Stimulated activated effector memory CD8-positive, alpha-beta T cell treated with anti-CD3 and anti-CD28 coated beads, Interleukin-12 subunit alpha, Interleukin-12 subunit beta, amount 100 ng/mL, for 72 hours (primary cell): Measurements from ENCODE around the gene PTGES3L.
"Not testable (repeated sequence)": the region's sequence is repeated elsewhere in the genome, so short reads cannot be mapped to it uniquely, and the experiment has no call there.

Experiments used
- ATAC-seq: fragments of 150-1000 bp; cut with Tn5 transposase; 2 replicates; pipeline ENCODE4 v1.10.0; 2021
- DNase-seq, 2 donors: peaks; one replicate each; pipeline ENCODE4 v3.0.0; 2021 to 2022; ENCODE audit warnings: low spot score in 2 of 2
- H3K27ac Mint-ChIP-seq: one replicate; pipeline ENCODE4 v1.8.0; 2022; ENCODE audit warnings: mild to moderate bottlenecking, mixed read lengths
- H3K36me3 Mint-ChIP-seq: one replicate; pipeline ENCODE4 v1.8.0; 2022; ENCODE audit warnings: mild to moderate bottlenecking, mixed read lengths
- H3K4me1 Mint-ChIP-seq: one replicate; pipeline ENCODE4 v1.8.0; 2022; ENCODE audit warnings: mixed read lengths
- H3K4me3 Mint-ChIP-seq: one replicate; pipeline ENCODE4 v1.8.0; 2022; ENCODE audit warnings: mild to moderate bottlenecking, mixed read lengths
- H3K9me3 Mint-ChIP-seq: one replicate; pipeline ENCODE4 v1.8.0; 2022; ENCODE audit warnings: mixed read lengths

Gene PTGES3L

GRCh38 chr17:42920922-42921321, 59.0 kb downstream of the PTGES3L start:
- Mint-ChIP-seq H3K4me1 (no peaks in the 10 kb centered on the region), H3K4me3 (no peak overlapping the region), H3K36me3 (no peaks in the 10 kb centered on the region), H3K9me3 (no peaks in the 10 kb centered on the region), H3K27ac (no peak overlapping the region)
- ATAC-seq (no peak), DNase-seq (no peak)

- DNase-seq (no peak), ATAC-seq (no peak)
- H3K9me3 Mint-ChIP-seq, result no peaks in the 10 kb centered on the region
- no peak overlapping the region for H3K27ac Mint-ChIP-seq
- no peaks in the 10 kb centered on the region for H3K36me3 Mint-ChIP-seq
- no peak overlapping the region for H3K4me3 Mint-ChIP-seq
- H3K4me1 Mint-ChIP-seq, result no peaks in the 10 kb centered on the region
Observed at GRCh38 chr17:42920106-42920900, 59.6 kb downstream of the PTGES3L start.

- not testable (repeated sequence) for H3K36me3 Mint-ChIP-seq, H3K4me1 Mint-ChIP-seq
Observed at GRCh38 chr17:42919522-42920077, 60.3 kb downstream of the PTGES3L start.

GRCh38 chr17:42918902-42919521, 60.9 kb downstream of the PTGES3L start:
- no peak overlapping the region for H3K4me3 Mint-ChIP-seq
- no peaks in the 10 kb centered on the region for H3K36me3 Mint-ChIP-seq
- DNase-seq (no peak), ATAC-seq (no peak)
- H3K27ac Mint-ChIP-seq, result no peak overlapping the region
- no peaks in the 10 kb centered on the region for H3K4me1 Mint-ChIP-seq
- H3K9me3 Mint-ChIP-seq, result no peaks in the 10 kb centered on the region

More at GRCh38 chr17:42919522-42920077, 60.3 kb downstream of the PTGES3L start:
- not testable (repeated sequence) for DNase-seq, H3K9me3 Mint-ChIP-seq, ATAC-seq, H3K4me3 Mint-ChIP-seq, H3K27ac Mint-ChIP-seq
